HUES64 (cell line): Measurements from ENCODE around the gene PCDHB16.
"Not testable (repeated sequence)": the region's sequence is repeated elsewhere in the genome, so short reads cannot be mapped to it uniquely, and the experiment has no call there.

Source experiments
- H3K27ac ChIP-seq: 2 replicates; pipeline ENCODE4 v1.7.0; 2013; ENCODE audit warnings: low read depth, low read length, inconsistent platforms
- H3K27me3 ChIP-seq: 2 replicates; pipeline ENCODE4 v1.6.1; 2013; ENCODE audit warnings: mild to moderate bottlenecking, low read length; ENCODE audit not compliant: insufficient read depth
- H3K36me3 ChIP-seq: 2 replicates; pipeline ENCODE4 v1.6.1; 2013; ENCODE audit warnings: mild to moderate bottlenecking, low read length; ENCODE audit not compliant: insufficient read depth
- H3K4me1 ChIP-seq: 2 replicates; pipeline ENCODE4 v1.6.1; 2013; ENCODE audit warnings: mild to moderate bottlenecking, low read length, moderate library complexity; ENCODE audit not compliant: insufficient read depth
- H3K4me3 ChIP-seq: 2 replicates; pipeline ENCODE4 v1.5.1; 2013; ENCODE audit warnings: mild to moderate bottlenecking, low read length, moderate library complexity
- H3K9ac ChIP-seq: 2 replicates; pipeline ENCODE4 v1.6.1; 2013; ENCODE audit warnings: mild to moderate bottlenecking, low read depth, low read length
- H3K9me3 ChIP-seq: 2 replicates; pipeline ENCODE4 v1.6.1; 2013; ENCODE audit warnings: low read depth, low read length; ENCODE audit not compliant: insufficient read depth
- WGBS: fragments of 150-250, 120-280 bp; methylation state at CpG from one replicate; pipeline ENCODE4 v1.1.7; 2013; ENCODE audit warnings: missing lambda C conversion rate; 5-methylcytosine and 5-hydroxymethylcytosine counted together

Gene PCDHB16

DNA sequence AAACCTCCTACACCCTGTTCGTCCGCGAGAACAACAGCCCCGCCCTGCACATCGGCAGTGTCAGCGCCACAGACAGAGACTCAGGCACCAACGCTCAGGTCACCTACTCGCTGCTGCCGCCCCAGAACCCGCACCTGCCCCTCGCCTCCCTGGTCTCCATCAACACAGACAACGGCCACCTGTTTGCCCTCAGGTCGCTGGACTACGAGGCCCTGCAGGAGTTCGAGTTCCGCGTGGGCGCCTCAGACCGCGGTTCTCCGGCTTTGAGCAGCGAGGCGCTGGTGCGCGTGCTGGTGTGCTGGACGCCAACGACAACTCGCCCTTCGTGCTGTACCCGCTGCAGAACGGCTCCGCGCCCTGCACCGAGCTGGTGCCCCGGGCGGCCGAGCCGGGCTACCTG is 24.8 kb upstream of the PCDHB16 start:
- H3K27me3 ChIP-seq, H3K9ac ChIP-seq, H3K4me1 ChIP-seq, H3K27ac ChIP-seq, H3K36me3 ChIP-seq, H3K4me3 ChIP-seq: not testable (repeated sequence)
- WGBS: 95% methylated on average over 28 of the region's 38 CpGs
- peaks cover 11% of the 10 kb centered on the region for H3K9me3 ChIP-seq

DNA sequence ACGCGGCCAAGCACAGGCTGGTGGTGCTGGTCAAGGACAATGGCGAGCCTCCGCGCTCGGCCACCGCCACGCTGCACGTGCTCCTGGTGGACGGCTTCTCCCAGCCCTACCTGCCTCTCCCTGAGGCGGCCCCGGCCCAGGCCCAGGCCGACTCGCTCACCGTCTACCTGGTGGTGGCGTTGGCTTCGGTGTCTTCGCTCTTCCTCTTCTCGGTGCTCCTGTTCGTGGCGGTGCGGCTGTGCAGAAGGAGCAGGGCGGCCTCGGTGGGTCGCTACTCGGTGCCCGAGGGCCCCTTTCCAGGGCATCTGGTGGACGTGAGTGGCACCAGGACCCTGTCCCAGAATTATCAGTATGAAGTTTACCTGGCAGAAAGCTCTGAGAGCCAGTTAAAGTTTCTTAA is 24.3 kb upstream of the PCDHB16 start:
- not testable (repeated sequence) for H3K4me1 ChIP-seq, H3K9ac ChIP-seq, H3K27me3 ChIP-seq, H3K27ac ChIP-seq, H3K4me3 ChIP-seq, H3K36me3 ChIP-seq
- H3K9me3 ChIP-seq: peaks cover 11% of the 10 kb centered on the region
- WGBS: 96% methylated on average over 22 of the region's 28 CpGs

DNA sequence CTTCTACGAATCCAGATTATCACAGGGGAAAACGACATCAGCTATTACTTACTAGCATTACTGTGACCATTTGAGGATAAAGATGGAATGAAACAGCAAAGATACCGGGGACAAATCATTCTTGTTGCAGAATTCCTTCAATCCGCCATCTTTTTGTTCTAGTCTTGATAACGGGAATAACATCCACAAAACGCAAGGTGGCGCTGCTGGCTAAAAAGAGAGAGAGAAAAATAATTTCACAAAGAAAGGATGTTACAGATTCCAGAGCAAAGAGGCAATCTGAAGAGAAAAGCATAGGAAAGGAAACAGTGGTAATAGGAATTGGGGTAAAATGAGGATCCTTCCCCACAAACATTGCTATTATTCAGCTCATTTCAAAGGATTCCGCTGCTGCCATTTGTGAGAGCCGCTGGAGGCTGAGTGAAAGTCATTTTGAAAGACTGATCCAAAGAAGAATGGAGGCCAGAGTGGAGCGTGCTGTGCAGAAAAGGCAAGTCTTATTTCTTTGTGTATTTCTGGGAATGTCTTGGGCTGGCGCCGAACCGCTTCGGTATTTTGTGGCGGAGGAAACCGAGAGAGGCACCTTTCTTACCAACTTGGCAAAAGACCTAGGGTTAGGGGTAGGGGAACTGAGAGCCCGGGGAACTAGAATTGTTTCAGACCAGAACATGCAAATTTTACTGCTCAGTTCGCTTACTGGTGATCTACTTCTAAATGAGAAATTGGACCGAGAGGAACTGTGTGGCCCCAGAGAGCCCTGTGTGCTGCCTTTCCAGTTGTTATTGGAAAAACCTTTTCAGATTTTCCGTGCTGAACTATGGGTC is 9.6 kb upstream of the PCDHB16 start, which contains the start of gene PCDHB7:
Gene PCDHB7 (plus strand): TSS at position 264 of the 824 bp plus-strand sequence. CDS start 192 bp downstream, at position 456.
- H3K27me3 ChIP-seq: no peaks in the 10 kb centered on the region
- no peaks in the 10 kb centered on the region for H3K4me1 ChIP-seq
- no peak within 1 kb of the TSS for H3K4me3 ChIP-seq
- H3K36me3 ChIP-seq: no peaks in the 10 kb centered on the region
- H3K9me3 ChIP-seq: 0 out of 2 replicates have a peak, but pooled peaks cover 2% of the 10 kb centered on the region
- H3K27ac ChIP-seq: no peak within 1 kb of the TSS
- WGBS: 75% methylated on average over 19 of the region's 20 CpGs
- H3K9ac ChIP-seq: no peak within 1 kb of the TSS

DNA sequence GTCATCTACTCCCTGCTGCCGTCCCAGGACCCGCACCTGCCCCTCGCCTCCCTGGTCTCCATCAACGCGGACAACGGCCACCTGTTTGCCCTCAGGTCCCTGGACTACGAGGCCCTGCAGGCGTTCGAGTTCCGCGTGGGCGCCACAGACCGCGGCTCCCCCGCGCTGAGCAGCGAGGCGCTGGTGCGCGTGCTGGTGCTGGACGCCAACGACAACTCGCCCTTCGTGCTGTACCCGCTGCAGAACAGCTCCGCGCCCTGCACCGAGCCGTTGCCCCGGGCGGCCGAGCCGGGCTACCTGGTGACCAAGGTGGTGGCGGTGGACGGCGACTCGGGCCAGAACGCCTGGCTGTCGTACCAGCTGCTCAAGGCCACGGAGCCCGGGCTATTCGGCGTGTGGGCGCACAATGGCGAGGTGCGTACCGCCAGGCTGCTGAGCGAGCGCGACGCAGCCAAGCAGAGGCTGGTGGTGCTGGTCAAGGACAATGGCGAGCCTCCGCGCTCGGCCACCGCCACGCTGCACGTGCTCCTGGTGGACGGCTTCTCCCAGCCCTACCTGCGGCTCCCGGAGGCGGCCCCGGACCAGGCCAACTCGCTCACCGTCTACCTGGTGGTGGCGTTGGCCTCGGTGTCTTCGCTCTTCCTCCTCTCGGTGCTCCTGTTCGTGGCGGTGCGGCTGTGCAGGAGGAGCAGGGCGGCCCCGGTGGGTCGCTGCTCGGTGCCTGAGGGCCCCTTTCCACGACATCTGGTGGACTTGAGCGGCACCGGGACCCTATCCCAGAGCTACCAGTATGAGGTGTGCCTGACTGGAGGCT is 7.7 kb upstream of the PCDHB16 start:
- H3K27me3 ChIP-seq, H3K4me3 ChIP-seq, H3K9ac ChIP-seq, H3K36me3 ChIP-seq, H3K4me1 ChIP-seq, H3K9me3 ChIP-seq, H3K27ac ChIP-seq: not testable (repeated sequence)
- WGBS: 96% methylated on average over 76 of the region's 79 CpGs

DNA sequence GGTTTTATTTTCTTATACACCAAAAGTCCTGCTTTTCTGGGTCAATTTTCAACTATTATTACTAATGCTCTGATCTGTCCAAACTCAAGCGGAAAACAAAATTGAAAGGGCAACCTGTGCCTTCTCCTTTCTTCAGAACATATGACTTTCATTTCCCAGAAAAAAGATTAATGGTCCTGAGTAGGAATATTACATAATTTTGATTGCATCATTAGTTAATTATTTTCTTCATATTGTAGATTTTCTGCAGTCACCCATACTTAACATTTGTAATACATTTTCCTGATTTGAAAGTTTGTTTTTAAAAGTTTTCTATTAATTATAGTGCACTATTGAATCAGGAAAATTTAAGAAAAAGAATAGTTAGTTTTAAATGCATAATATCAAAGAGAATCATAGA is 6.3 kb upstream of the PCDHB16 start:
- no peak overlapping the region for H3K9ac ChIP-seq
- H3K4me3 ChIP-seq: no peak overlapping the region
- H3K27ac ChIP-seq: no peak overlapping the region
- no peaks in the 10 kb centered on the region for H3K27me3 ChIP-seq
- H3K4me1 ChIP-seq: no peaks in the 10 kb centered on the region
- no peaks in the 10 kb centered on the region for H3K36me3 ChIP-seq
- H3K9me3 ChIP-seq: no peaks in the 10 kb centered on the region
- WGBS: 92% methylated on average over 1 of the region's 1 CpG

DNA sequence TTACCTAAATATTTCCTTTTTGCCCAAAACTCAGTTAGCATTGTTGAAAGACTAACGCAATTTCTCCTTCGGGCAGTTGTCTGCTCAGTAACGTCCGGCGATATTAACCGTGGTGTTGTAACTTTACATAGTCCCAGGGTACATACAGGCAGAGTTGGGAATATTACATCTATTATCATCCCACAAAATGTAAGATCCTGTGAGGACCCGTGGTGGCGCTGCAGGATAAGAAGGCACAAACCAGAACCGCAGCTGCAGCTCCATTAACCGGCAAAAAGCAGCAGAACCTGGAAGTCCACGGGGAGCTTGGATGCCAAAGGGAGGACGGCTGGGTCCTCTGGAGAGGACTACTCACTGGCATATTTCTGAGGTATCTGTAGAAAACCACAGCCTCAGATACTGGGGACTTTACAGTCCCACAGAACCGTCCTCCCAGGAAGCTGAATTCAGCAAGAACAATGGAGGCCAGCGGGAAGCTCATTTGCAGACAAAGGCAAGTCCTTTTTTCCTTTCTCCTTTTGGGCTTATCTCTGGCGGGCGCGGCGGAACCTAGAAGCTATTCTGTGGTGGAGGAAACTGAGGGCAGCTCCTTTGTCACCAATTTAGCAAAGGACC is 4.5 kb upstream of the PCDHB16 start, which contains the start of gene PCDHB8:
Gene PCDHB8 (plus strand): TSS at position 214 of the 615 bp plus-strand sequence. CDS start 245 bp downstream, at position 459.
- H3K9me3 ChIP-seq, H3K27me3 ChIP-seq, H3K9ac ChIP-seq, H3K36me3 ChIP-seq, H3K4me1 ChIP-seq, H3K27ac ChIP-seq: not testable (repeated sequence)
- WGBS: 82% methylated on average over 13 of the region's 18 CpGs
- H3K4me3 ChIP-seq: peak within 1 kb of the TSS; percentile 29; the same call in 1 of the 2 replicates

DNA sequence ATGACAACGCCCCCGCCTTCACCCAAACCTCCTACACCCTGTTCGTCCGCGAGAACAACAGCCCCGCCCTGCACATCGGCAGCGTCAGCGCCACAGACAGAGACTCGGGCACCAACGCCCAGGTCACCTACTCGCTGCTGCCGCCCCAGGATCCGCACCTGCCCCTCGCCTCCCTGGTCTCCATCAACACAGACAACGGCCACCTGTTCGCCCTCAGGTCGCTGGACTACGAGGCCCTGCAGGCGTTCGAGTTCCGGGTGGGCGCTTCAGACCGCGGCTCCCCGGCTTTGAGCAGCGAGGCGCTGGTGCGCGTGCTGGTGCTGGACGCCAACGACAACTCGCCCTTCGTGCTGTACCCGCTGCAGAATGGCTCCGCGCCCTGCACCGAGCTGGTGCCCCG is 2.8 kb upstream of the PCDHB16 start:
- not testable (repeated sequence) for H3K36me3 ChIP-seq, H3K27me3 ChIP-seq, H3K4me3 ChIP-seq, H3K9ac ChIP-seq, H3K4me1 ChIP-seq, H3K27ac ChIP-seq, H3K9me3 ChIP-seq
- 95% methylated on average over 26 of the region's 39 CpGs for WGBS

DNA sequence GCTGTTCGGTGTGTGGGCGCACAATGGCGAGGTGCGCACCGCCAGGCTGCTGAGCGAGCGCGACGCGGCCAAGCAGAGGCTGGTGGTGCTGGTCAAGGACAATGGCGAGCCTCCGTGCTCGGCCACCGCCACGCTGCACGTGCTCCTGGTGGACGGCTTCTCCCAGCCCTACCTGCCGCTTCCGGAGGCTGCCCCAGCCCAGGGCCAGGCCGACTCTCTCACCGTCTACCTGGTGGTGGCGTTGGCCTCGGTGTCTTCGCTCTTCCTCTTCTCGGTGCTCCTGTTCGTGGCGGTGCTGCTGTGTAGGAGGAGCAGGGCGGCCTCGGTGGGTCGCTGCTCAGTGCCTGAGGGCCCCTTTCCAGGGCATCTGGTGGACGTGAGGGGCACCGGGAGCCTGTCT is 2.3 kb upstream of the PCDHB16 start:
- not testable (repeated sequence) for H3K36me3 ChIP-seq, H3K9ac ChIP-seq, H3K27ac ChIP-seq, H3K4me3 ChIP-seq, H3K4me1 ChIP-seq, H3K27me3 ChIP-seq, H3K9me3 ChIP-seq
- WGBS: 94% methylated on average over 30 of the region's 32 CpGs

DNA sequence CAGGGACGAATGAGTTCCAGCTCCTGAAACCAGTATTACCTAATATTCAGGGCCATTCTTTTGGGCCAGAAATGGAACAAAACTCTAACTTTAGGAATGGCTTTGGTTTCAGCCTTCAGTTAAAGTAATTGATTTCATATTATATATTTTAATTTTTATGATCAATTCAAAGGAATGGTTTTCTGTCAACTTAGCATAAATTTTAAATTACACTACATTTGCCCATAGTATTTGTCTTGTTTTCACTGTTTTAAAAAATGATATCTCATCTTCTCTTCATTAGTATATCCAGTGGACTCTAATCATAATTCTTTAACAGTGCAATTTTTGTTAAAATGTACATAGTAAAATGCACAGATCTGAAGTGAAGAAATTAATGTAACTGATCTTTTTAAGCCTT is 1.9 kb upstream of the PCDHB16 start:
- no peaks in the 10 kb centered on the region for H3K36me3 ChIP-seq
- WGBS: 98% methylated on average over 1 of the region's 1 CpG

DNA sequence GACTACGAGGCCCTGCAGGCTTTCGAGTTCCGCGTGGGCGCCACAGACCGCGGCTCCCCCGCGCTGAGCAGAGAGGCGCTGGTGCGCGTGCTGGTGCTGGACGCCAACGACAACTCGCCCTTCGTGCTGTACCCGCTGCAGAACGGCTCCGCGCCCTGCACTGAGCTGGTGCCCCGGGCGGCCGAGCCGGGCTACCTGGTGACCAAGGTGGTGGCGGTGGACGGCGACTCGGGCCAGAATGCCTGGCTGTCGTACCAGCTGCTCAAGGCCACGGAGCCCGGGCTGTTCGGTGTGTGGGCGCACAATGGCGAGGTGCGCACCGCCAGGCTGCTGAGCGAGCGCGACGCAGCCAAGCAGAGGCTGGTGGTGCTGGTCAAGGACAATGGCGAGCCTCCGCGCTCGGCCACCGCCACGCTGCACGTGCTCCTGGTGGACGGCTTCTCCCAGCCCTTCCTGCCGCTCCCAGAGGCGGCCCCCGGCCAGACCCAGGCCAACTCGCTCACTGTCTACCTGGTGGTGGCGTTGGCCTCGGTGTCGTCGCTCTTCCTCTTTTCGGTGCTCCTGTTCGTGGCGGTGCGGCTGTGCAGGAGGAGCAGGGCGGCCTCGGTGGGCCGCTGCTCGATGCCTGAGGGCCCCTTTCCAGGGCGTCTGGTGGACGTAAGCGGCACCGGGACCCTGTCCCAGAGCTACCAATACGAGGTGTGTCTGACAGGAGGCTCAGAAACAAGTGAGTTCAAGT is 2.1 kb downstream of the PCDHB16 start:
- not testable (repeated sequence) for H3K9me3 ChIP-seq, H3K27ac ChIP-seq, H3K9ac ChIP-seq, H3K4me1 ChIP-seq, H3K4me3 ChIP-seq, H3K27me3 ChIP-seq, H3K36me3 ChIP-seq
- 94% methylated on average over 36 of the region's 69 CpGs for WGBS

More for the DNA sequence above, 1.9 kb upstream of the PCDHB16 start:
- H3K9ac ChIP-seq: no peak overlapping the region
- no peaks in the 10 kb centered on the region for H3K27me3 ChIP-seq
- peaks cover 7% of the 10 kb centered on the region; the same call in 1 of the 2 replicates for H3K9me3 ChIP-seq
- no peaks in the 10 kb centered on the region for H3K4me1 ChIP-seq
- no peak overlapping the region for H3K27ac ChIP-seq
- H3K4me3 ChIP-seq: no peak overlapping the region
